Measurements from ENCODE around the gene DCST1. TPM values are rescaled to one million over a fixed set of nuclear protein-coding genes. Genes with fewer than 3 reads are reported as not detected.
A peak's percentile ranks its signal among the peaks of the same experiment; 100 is the strongest.

Gene DCST1
- total and polyA plus RNA-seq, 2 of the 8 experiments (the other 6 are each of a cell fraction or from before 2014, with no cell fraction given) = not detected

DNA sequence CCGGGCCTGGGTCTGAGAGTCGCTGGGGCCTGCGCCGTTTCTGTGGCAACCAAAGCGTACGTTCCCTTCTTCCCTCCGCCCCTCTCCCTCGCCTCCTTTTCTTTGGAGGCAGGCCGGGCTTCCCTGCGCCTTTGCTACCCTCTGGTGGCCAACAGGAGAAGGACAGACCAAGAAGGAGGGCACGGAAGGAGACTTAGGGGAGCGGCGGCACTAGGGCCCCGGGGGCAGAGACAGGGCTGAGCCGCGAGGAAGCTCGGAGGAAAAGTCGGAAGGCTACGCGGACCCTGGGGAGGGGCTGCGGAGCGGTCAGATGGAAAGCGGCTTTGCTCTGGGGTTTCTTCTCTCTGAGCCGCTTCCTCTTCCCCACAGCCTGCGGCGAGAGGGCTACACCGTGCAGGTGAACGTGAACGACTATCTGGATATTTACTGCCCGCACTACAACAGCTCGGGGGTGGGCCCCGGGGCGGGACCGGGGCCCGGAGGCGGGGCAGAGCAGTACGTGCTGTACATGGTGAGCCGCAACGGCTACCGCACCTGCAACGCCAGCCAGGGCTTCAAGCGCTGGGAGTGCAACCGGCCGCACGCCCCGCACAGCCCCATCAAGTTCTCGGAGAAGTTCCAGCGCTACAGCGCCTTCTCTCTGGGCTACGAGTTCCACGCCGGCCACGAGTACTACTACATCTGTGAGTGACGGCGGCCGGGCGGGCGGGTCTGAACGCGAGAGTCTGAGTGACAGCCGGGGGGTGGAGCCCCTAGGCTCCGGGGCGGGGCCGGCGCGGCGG is 51.3 kb downstream of the DCST1 start (continued):
- no peak for TF ChIP-seq NRF1 (IDR thresholded peaks at IDR 0.05; ENCODE audit: low read depth, low read length)
- TF ChIP-seq RAD21 (IDR thresholded peaks at IDR 0.05 in 1 of 2, conservative IDR thresholded peaks at IDR 0.05 in 1 of 2; ENCODE audit: low read depth in 2 of 2, low read length in 2 of 2) = peak; percentile 98 to 99
- no peak for TF ChIP-seq SUZ12 (IDR thresholded peaks at IDR 0.05; ENCODE audit: low read length)
- peak; percentile 47; the same call in 1 of the 2 replicates for TF ChIP-seq CREB1 (IDR thresholded peaks at IDR 0.05)
- TF ChIP-seq FOSL1 (IDR thresholded peaks at IDR 0.05; ENCODE audit: insufficient read depth, low read depth, low read length) = peak; percentile 96
- TF ChIP-seq KDM1A (IDR thresholded peaks at IDR 0.05; ENCODE audit: borderline replicate concordance, low read length) = no peak
- TF ChIP-seq SAP30 (IDR thresholded peaks at IDR 0.05; ENCODE audit: insufficient read depth, insufficient replicate concordance, low read length) = no peak
- TF ChIP-seq TEAD4 (IDR thresholded peaks at IDR 0.05; ENCODE audit: low read depth, low read length) = peak; percentile 22; the same call in 1 of the 2 replicates
- peak; percentile 24; the same call in 1 of the 2 replicates for TF ChIP-seq TBP (IDR thresholded peaks at IDR 0.05; ENCODE audit: low read depth, low read length)
- no peak for TF ChIP-seq GTF2F1 (IDR thresholded peaks at IDR 0.05; ENCODE audit: borderline replicate concordance, low read depth, low read length)
- TF ChIP-seq NANOG (IDR thresholded peaks at IDR 0.05; ENCODE audit: insufficient read depth, low read depth, low read length, poor library complexity, severe bottlenecking) = peak; percentile 39
- TF ChIP-seq, protein P1, sequence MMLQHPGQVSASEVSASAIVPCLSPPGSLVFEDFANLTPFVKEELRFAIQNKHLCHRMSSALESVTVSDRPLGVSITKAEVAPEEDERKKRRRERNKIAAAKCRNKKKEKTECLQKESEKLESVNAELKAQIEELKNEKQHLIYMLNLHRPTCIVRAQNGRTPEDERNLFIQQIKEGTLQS (IDR thresholded peaks at IDR 0.05; ENCODE audit: insufficient read depth, low read depth, low read length) = 0 out of 2 replicates have a peak, but pooled peaks have one; percentile 22
- peak; percentile 75 for TF ChIP-seq TAF7 (optimal IDR thresholded peaks at IDR 0.05; ENCODE audit: borderline replicate concordance, low read depth, low read length)
- peak; percentile 74 for TF ChIP-seq ASH2L (IDR thresholded peaks at IDR 0.05; ENCODE audit: low read length)
- TF ChIP-seq, protein P2, sequence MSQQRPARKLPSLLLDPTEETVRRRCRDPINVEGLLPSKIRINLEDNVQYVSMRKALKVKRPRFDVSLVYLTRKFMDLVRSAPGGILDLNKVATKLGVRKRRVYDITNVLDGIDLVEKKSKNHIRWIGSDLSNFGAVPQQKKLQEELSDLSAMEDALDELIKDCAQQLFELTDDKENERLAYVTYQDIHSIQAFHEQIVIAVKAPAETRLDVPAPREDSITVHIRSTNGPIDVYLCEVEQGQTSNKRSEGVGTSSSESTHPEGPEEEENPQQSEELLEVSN (IDR thresholded peaks at IDR 0.05) = no peak
- TF ChIP-seq SRF (IDR thresholded peaks at IDR 0.05; ENCODE audit: low read depth, low read length) = peak; percentile 38; the same call in 1 of the 2 replicates
- no peak for TF ChIP-seq BACH1 (IDR thresholded peaks at IDR 0.05; ENCODE audit: low read length)
- TF ChIP-seq SP2 (IDR thresholded peaks at IDR 0.05; ENCODE audit: low read length) = no peak
- TF ChIP-seq EP300 (IDR thresholded peaks at IDR 0.05; ENCODE audit: borderline replicate concordance in 1 of 2, low read depth in 2 of 2, low read length in 2 of 2) = peak in 1 of 2 experiments; percentile 76; a peak in 1 of 3 replicates
- peak; percentile 88; the same call in 1 of the 2 replicates for TF ChIP-seq SP4 (IDR thresholded peaks at IDR 0.05; ENCODE audit: low read length)
- TF ChIP-seq PHF8 (conservative IDR thresholded peaks at IDR 0.05; ENCODE audit: low read depth, low read length) = peak; percentile 34; the same call in 1 of the 2 replicates
- 0 out of 2 replicates have a peak, but pooled peaks have one; percentile 40 for TF ChIP-seq CHD2 (IDR thresholded peaks at IDR 0.05; ENCODE audit: low read length)
